ENCODE results near the gene GALNT17. TPM values are rescaled to one million over a fixed set of nuclear protein-coding genes. Genes with fewer than 3 reads are reported as not detected.

The GALNT17 gene
- total RNA-seq, 1 donor: not detected

GRCh38 chr7:71691538-71691937 is 559.6 kb downstream of the GALNT17 start:
- TF ChIP-seq CTCF (IDR thresholded peaks at IDR 0.05; ENCODE audit: insufficient read depth, low read depth, low read length): no peak
- no peak overlapping the region for H3K4me3 ChIP-seq (ENCODE audit: low read depth, low read length)
- DNase-seq (ENCODE audit: low read depth): no peak

- TF ChIP-seq CTCF (IDR thresholded peaks at IDR 0.05; ENCODE audit: insufficient read depth, low read depth, low read length): no peak
- DNase-seq (ENCODE audit: low read depth): no peak
- no peak overlapping the region for H3K4me3 ChIP-seq (ENCODE audit: low read depth, low read length)
Measured at GRCh38 chr7:71694665-71695064, 562.7 kb downstream of the GALNT17 start.

- DNase-seq (ENCODE audit: low read depth): no peak
Measured at GRCh38 chr7:71695186-71695585, 563.2 kb downstream of the GALNT17 start.

GRCh38 chr7:71696511-71696910 is 564.6 kb downstream of the GALNT17 start:
- no peak for DNase-seq (ENCODE audit: low read depth)
- no peak for TF ChIP-seq CTCF (IDR thresholded peaks at IDR 0.05; ENCODE audit: insufficient read depth, low read depth, low read length)
- no peak overlapping the region for H3K4me3 ChIP-seq (ENCODE audit: low read depth, low read length)

More at GRCh38 chr7:71695186-71695585, 563.2 kb downstream of the GALNT17 start:
- TF ChIP-seq CTCF (IDR thresholded peaks at IDR 0.05; ENCODE audit: insufficient read depth, low read depth, low read length): no peak
- no peak overlapping the region for H3K4me3 ChIP-seq (ENCODE audit: low read depth, low read length)

- TF ChIP-seq CTCF (IDR thresholded peaks at IDR 0.05; ENCODE audit: insufficient read depth, low read depth, low read length): no peak
- no peak overlapping the region for H3K4me3 ChIP-seq (ENCODE audit: low read depth, low read length)
- no peak for DNase-seq (ENCODE audit: low read depth)
Measured at GRCh38 chr7:71697400-71697799, 565.5 kb downstream of the GALNT17 start.

- no peak overlapping the region for H3K4me3 ChIP-seq (ENCODE audit: low read depth, low read length)
- no peak for TF ChIP-seq CTCF (IDR thresholded peaks at IDR 0.05; ENCODE audit: insufficient read depth, low read depth, low read length)
- no peak for DNase-seq (ENCODE audit: low read depth)
Measured at GRCh38 chr7:71705217-71705616, 573.3 kb downstream of the GALNT17 start.

- TF ChIP-seq CTCF (IDR thresholded peaks at IDR 0.05; ENCODE audit: insufficient read depth, low read depth, low read length): no peak
- no peak overlapping the region for H3K4me3 ChIP-seq (ENCODE audit: low read depth, low read length)
- DNase-seq (ENCODE audit: low read depth): no peak
Measured at GRCh38 chr7:71705901-71706596, 574.1 kb downstream of the GALNT17 start.

Measured in fibroblast of villous mesenchyme (primary cell).